ENCODE data around the gene LGALSL.

The LGALSL gene

DNA sequence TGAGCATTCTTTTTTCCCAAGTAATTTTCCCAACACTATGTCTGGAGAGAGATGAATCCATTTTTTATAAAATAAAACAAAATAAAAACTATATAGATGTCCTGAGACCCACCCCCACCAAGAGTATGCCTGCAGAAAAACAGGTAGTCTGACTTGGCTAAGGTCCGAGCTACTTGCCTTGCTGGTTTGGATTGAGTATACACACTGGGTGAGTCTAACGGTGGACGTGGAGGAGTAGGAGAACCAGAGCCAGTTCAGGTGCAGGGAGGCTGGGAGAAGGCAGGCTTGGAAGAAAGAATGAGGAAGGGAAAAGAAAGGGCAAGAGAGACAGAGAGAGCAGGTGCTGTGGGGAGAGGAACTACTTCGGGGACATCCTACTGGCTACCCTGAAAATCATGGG lies 48.9 kb downstream of the LGALSL start:
- DNase-seq (ENCODE audit: low read depth) = no peak
- TF ChIP-seq, protein P1, sequence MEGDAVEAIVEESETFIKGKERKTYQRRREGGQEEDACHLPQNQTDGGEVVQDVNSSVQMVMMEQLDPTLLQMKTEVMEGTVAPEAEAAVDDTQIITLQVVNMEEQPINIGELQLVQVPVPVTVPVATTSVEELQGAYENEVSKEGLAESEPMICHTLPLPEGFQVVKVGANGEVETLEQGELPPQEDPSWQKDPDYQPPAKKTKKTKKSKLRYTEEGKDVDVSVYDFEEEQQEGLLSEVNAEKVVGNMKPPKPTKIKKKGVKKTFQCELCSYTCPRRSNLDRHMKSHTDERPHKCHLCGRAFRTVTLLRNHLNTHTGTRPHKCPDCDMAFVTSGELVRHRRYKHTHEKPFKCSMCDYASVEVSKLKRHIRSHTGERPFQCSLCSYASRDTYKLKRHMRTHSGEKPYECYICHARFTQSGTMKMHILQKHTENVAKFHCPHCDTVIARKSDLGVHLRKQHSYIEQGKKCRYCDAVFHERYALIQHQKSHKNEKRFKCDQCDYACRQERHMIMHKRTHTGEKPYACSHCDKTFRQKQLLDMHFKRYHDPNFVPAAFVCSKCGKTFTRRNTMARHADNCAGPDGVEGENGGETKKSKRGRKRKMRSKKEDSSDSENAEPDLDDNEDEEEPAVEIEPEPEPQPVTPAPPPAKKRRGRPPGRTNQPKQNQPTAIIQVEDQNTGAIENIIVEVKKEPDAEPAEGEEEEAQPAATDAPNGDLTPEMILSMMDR (IDR thresholded peaks at IDR 0.05; ENCODE audit: low read length, missing control alignments) = no peak
- H3K4me3 ChIP-seq (replicated peaks; ENCODE audit: low read depth, low read length) = no peak overlapping the region

DNA sequence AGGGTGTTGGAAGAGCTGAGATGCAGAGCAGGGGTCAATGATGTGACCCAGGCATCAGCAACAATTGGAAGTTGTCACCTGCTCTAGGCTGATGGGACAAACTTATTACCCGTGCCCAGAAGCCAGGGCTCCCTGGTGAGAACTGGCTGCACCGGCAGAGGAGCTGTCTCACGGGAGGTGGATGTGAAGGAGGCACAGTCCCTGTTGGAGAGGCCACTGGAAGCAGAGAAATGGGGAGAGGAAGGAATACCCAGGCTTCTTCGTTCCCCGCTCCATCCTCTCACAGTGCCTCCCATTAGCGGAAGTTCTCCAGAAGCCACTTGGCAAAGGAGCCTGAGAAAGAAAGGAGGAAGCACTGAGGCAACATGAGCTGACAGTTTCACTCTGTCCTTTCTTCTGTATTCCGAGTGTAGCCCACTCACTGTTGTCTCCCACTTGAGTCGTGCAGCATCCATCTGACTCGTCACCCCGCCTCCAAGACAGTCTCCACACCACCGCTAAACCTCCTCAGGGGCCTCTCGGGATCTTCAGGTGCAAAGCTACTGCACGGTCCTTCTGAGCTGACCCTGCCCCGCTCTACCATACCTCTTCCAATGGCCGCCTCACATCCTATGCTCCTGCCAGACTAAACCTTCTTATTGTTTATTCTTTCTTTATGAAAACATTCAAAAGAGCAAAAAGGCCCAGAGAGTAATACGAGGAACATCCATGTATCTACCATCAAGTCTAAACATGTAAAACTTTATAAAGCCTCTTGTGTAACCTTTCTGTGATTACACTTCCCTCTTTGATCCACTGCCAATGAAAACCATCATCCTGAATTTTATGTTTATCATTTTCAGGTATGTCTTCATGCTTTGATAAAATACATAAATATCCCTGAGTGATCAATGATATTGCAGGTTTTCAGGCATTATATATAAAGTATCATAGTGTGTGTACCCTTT lies 51.1 kb downstream of the LGALSL start:
- TF ChIP-seq, protein P1 (IDR thresholded peaks at IDR 0.05; ENCODE audit: low read length, missing control alignments) = no peak

DNA sequence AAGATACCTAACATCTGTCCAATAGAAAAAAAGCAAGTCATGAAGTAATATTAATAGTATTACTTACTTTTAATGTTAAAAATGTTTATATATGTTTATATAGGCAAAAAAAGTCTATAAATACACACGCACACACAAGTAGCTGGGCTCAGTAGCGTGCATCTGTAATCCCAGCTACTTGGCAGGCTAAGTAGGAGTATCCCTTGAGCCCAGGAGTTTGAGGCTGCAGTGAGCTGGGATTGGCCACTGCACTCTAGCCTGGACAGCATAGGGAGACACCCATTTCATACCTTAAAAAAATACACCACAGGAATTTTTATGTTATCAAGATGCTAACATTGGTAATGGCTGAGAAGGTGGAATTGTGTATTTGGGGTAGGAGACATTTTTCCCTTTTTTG lies 52.7 kb downstream of the LGALSL start:
- H3K4me3 ChIP-seq (replicated peaks; ENCODE audit: low read depth, low read length) = no peak overlapping the region
- TF ChIP-seq, protein P1 (IDR thresholded peaks at IDR 0.05; ENCODE audit: low read length, missing control alignments) = no peak
- DNase-seq (ENCODE audit: low read depth) = no peak

More for the DNA sequence above, 51.1 kb downstream of the LGALSL start:
- H3K4me3 ChIP-seq (replicated peaks; ENCODE audit: low read depth, low read length) = no peak overlapping the region
- DNase-seq (ENCODE audit: low read depth) = no peak

Data from fibroblast of pulmonary artery (primary cell).